BJ (cell line): Measurements from ENCODE around the gene GSX2. TPM values are rescaled to one million over a fixed set of nuclear protein-coding genes. Genes with fewer than 3 reads are reported as not detected.
"Not testable (repeated sequence)": the region's sequence is repeated elsewhere in the genome, so short reads cannot be mapped to it uniquely, and the experiment has no call there.

Experiments used
- CTCF ChIA-PET: fragments of 350-600 bp; formaldehyde crosslinking; extraction: SDS; loops from one replicate; lab custom pipeline; 2021; ENCODE audit warnings: antibody characterized with exemption, inconsistent platforms; lab: Yijun Ruan, JAX
- POLR2A ChIA-PET: fragments of 300-600 bp; sonication (Branson Sonifier 250); formaldehyde crosslinking; extraction: SDS; loops from one replicate; lab custom pipeline; 2021; ENCODE audit warnings: antibody characterized with exemption; lab: Charles Lee
- DNase-seq: peaks from one replicate; pipeline ENCODE4 v3.0.0-alpha.2; 2011; ENCODE audit warnings: low read depth
- H3K27me3 ChIP-seq: 2 replicates; pipeline ENCODE4 v1.6.0; 2011; ENCODE audit warnings: low read length; ENCODE audit not compliant: control insufficient read depth, insufficient read depth
- H3K36me3 ChIP-seq: 2 replicates; pipeline ENCODE4 v1.5.1; 2011; ENCODE audit warnings: low read length; ENCODE audit not compliant: control insufficient read depth, insufficient read depth
- H3K4me3 ChIP-seq: 2 replicates; pipeline ENCODE4 v1.5.1; 2011; ENCODE audit warnings: low read depth, mild to moderate bottlenecking, control low read depth, low read length
- CTCF ChIP-seq: IDR thresholded peaks from 2 replicates; pipeline ENCODE4 v1.5.1; 2011; ENCODE audit warnings: low read depth, mild to moderate bottlenecking, control low read depth, inconsistent platforms, low read length, moderate library complexity; ENCODE audit not compliant: insufficient read depth
- polyA plus RNA-seq: library from polyadenylated mRNA; depleted of rRNA; stranded (reverse); fragments of >200 nt; gene quantifications from 2 replicates; pipeline ENCODE4 v1.2.3, GENCODE V29; 2011

The GSX2 gene
- polyA plus RNA-seq, 1 experiment = not detected

- H3K4me3 ChIP-seq = no peak overlapping the region
- ChIA-PET CTCF (interaction anchor here (1.1 to 1.6 kb wide), 2 partner anchors 10 to 14 kb away, joined by 3 to 4 read pairs; no protein-coding TSS in a partner anchor), POLR2A (no interaction called here)
- TF ChIP-seq CTCF = no peak
- H3K36me3 ChIP-seq = no peaks in the 10 kb centered on the region
- DNase-seq = no peak
- H3K27me3 ChIP-seq = peaks cover 7% of the 10 kb centered on the region
These were observed 9.5 kb downstream of the GSX2 start for GRCh38 chr4:54109241-54110018.

- POLR2A ChIA-PET = no interaction called here
- CTCF ChIA-PET = no interaction called here
- H3K4me3 ChIP-seq = no peak overlapping the region
These were observed 10.1 kb downstream of the GSX2 start for GRCh38 chr4:54110019-54110416.

GRCh38 chr4:54113206-54113605, 13.2 kb downstream of the GSX2 start:
- H3K27me3 ChIP-seq, CTCF ChIA-PET, H3K36me3 ChIP-seq, H3K4me3 ChIP-seq, POLR2A ChIA-PET, DNase-seq: not testable (repeated sequence)

More at GRCh38 chr4:54110019-54110416, 10.1 kb downstream of the GSX2 start:
- Histone ChIP-seq H3K36me3 (no peaks in the 10 kb centered on the region), H3K27me3 (peaks cover 7% of the 10 kb centered on the region)
- TF ChIP-seq CTCF = no peak
- no peak for DNase-seq

GRCh38 chr4:54116246-54116645, 16.3 kb downstream of the GSX2 start:
- H3K36me3 ChIP-seq, H3K4me3 ChIP-seq, POLR2A ChIA-PET, CTCF ChIA-PET, H3K27me3 ChIP-seq, DNase-seq: not testable (repeated sequence)

- POLR2A ChIA-PET = no interaction called here
- Histone ChIP-seq H3K27me3 (no peaks in the 10 kb centered on the region), H3K36me3 (no peaks in the 10 kb centered on the region), H3K4me3 (no peak overlapping the region)
- no peak for TF ChIP-seq CTCF
- no peak for DNase-seq
- CTCF ChIA-PET = interaction anchor here (0.8 kb wide), 1 partner anchor 10 kb away, joined by 3 read pairs; no protein-coding TSS in a partner anchor
These were observed 19.1 kb downstream of the GSX2 start for GRCh38 chr4:54118850-54119589.

GRCh38 chr4:54120518-54120917, 20.6 kb downstream of the GSX2 start:
- H3K4me3 ChIP-seq = no peak overlapping the region
- ChIA-PET CTCF (no interaction called here), POLR2A (no interaction called here)

More at GRCh38 chr4:54120518-54120917, 20.6 kb downstream of the GSX2 start:
- no peak for DNase-seq
- H3K27me3 ChIP-seq = no peaks in the 10 kb centered on the region
- TF ChIP-seq CTCF = no peak
- H3K36me3 ChIP-seq = no peaks in the 10 kb centered on the region
